ENCODE measurements around the gene GATA5.

GATA5 gene

GRCh38 chr20:62455929-62456328, 19.9 kb downstream of the GATA5 start:
- H3F3A ChIP-seq (ENCODE audit: insufficient read depth, low read length) = no peaks in the 10 kb centered on the region
- no peak overlapping the region for H2AFZ ChIP-seq (ENCODE audit: low read length)
- no peaks in the 10 kb centered on the region for H3K9me3 ChIP-seq (ENCODE audit: low read length)
- H3K9me2 ChIP-seq (ENCODE audit: low read depth, low read length) = no peaks in the 10 kb centered on the region
- no peak overlapping the region for H3K4me3 ChIP-seq (ENCODE audit: low read depth, low read length, poor library complexity, severe bottlenecking)
- TF ChIP-seq, protein P1, sequence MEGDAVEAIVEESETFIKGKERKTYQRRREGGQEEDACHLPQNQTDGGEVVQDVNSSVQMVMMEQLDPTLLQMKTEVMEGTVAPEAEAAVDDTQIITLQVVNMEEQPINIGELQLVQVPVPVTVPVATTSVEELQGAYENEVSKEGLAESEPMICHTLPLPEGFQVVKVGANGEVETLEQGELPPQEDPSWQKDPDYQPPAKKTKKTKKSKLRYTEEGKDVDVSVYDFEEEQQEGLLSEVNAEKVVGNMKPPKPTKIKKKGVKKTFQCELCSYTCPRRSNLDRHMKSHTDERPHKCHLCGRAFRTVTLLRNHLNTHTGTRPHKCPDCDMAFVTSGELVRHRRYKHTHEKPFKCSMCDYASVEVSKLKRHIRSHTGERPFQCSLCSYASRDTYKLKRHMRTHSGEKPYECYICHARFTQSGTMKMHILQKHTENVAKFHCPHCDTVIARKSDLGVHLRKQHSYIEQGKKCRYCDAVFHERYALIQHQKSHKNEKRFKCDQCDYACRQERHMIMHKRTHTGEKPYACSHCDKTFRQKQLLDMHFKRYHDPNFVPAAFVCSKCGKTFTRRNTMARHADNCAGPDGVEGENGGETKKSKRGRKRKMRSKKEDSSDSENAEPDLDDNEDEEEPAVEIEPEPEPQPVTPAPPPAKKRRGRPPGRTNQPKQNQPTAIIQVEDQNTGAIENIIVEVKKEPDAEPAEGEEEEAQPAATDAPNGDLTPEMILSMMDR (IDR thresholded peaks at IDR 0.05; ENCODE audit: low read length) = no peak
- TF ChIP-seq EZH2 (IDR thresholded peaks at IDR 0.05; ENCODE audit: borderline replicate concordance, low read length) = no peak
- H3K27ac ChIP-seq (ENCODE audit: low read depth, low read length, poor library complexity, severe bottlenecking) = no peak overlapping the region
- H3K79me2 ChIP-seq (ENCODE audit: insufficient read depth, low read length) = no peaks in the 10 kb centered on the region
- no peaks in the 10 kb centered on the region for H4K20me1 ChIP-seq (ENCODE audit: insufficient read depth, low read length)
- H3K4me2 ChIP-seq (ENCODE audit: low read length) = no peak overlapping the region
- H3K4me1 ChIP-seq (ENCODE audit: insufficient read depth, low read length, severe bottlenecking) = no peaks in the 10 kb centered on the region
- H3K9ac ChIP-seq (ENCODE audit: low read length) = no peak overlapping the region
- H3K27me3 ChIP-seq (ENCODE audit: insufficient read depth, low read length) = 0 out of 2 replicates have a peak, but pooled peaks cover 5% of the 10 kb centered on the region
- H3K36me3 ChIP-seq (ENCODE audit: insufficient read depth, low read length) = no peaks in the 10 kb centered on the region

GRCh38 chr20:62454904-62455636, 20.7 kb downstream of the GATA5 start:
- 0 out of 2 replicates have a peak, but pooled peaks cover 5% of the 10 kb centered on the region for H3K27me3 ChIP-seq (ENCODE audit: insufficient read depth, low read length)

DNA sequence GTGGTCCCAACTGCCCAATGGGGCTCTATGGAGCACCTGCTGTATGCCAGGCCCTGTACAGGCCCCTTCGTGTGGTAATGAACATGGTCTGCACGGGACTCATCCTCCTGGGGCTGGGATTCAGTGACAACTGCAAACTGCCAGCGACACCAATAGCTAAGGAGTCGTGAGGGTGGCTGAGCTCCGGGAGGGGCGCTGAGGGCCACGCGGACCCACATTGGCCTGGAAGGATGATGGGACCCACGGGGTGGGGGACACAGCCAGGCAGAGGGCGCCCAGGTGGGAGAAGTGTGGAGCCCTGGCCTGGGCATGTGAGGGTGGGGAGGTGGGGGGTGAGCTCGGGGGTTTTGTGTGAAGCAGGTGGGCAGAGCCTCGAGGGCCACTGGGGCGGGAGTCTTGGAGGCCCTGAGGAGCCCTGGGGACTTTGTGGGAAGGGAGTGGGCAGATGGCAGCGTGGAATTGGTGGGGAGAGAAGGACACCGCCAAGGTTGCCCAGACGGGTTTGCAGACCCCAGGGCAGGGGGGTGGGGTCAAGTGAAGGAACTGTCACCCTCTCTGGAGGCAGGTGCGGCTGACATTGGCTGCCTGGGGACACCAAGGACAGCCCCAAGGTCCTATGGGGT, 22.5 kb downstream of the GATA5 start:
- H3F3A ChIP-seq (ENCODE audit: insufficient read depth, low read length) = no peaks in the 10 kb centered on the region
- H3K79me2 ChIP-seq (ENCODE audit: insufficient read depth, low read length) = no peaks in the 10 kb centered on the region
- no peak overlapping the region for H3K4me3 ChIP-seq (ENCODE audit: low read depth, low read length, poor library complexity, severe bottlenecking)
- no peaks in the 10 kb centered on the region for H3K4me1 ChIP-seq (ENCODE audit: insufficient read depth, low read length, severe bottlenecking)
- no peak overlapping the region for H3K9ac ChIP-seq (ENCODE audit: low read length)
- H3K4me2 ChIP-seq (ENCODE audit: low read length) = no peak overlapping the region
- no peak overlapping the region for H2AFZ ChIP-seq (ENCODE audit: low read length)
- no peaks in the 10 kb centered on the region for H3K9me2 ChIP-seq (ENCODE audit: low read depth, low read length)
- no peaks in the 10 kb centered on the region for H3K36me3 ChIP-seq (ENCODE audit: insufficient read depth, low read length)
- no peaks in the 10 kb centered on the region for H4K20me1 ChIP-seq (ENCODE audit: insufficient read depth, low read length)
- H3K27me3 ChIP-seq (ENCODE audit: insufficient read depth, low read length) = 0 out of 2 replicates have a peak, but pooled peaks cover 5% of the 10 kb centered on the region
- no peaks in the 10 kb centered on the region for H3K9me3 ChIP-seq (ENCODE audit: low read length)
- TF ChIP-seq, protein P1 (IDR thresholded peaks at IDR 0.05; ENCODE audit: low read length) = no peak
- TF ChIP-seq EZH2 (IDR thresholded peaks at IDR 0.05; ENCODE audit: borderline replicate concordance, low read length) = no peak
- no peak overlapping the region for H3K27ac ChIP-seq (ENCODE audit: low read depth, low read length, poor library complexity, severe bottlenecking)

More at GRCh38 chr20:62454904-62455636, 20.7 kb downstream of the GATA5 start:
- no peaks in the 10 kb centered on the region for H3K9me3 ChIP-seq (ENCODE audit: low read length)
- no peaks in the 10 kb centered on the region for H3K36me3 ChIP-seq (ENCODE audit: insufficient read depth, low read length)
- TF ChIP-seq, protein P1 (IDR thresholded peaks at IDR 0.05; ENCODE audit: low read length) = no peak
- no peak for TF ChIP-seq EZH2 (IDR thresholded peaks at IDR 0.05; ENCODE audit: borderline replicate concordance, low read length)
- H3F3A ChIP-seq (ENCODE audit: insufficient read depth, low read length) = no peaks in the 10 kb centered on the region
- H3K9ac ChIP-seq (ENCODE audit: low read length) = no peak overlapping the region
- H3K4me3 ChIP-seq (ENCODE audit: low read depth, low read length, poor library complexity, severe bottlenecking) = no peak overlapping the region
- H2AFZ ChIP-seq (ENCODE audit: low read length) = no peak overlapping the region
- H3K4me1 ChIP-seq (ENCODE audit: insufficient read depth, low read length, severe bottlenecking) = no peaks in the 10 kb centered on the region
- H3K9me2 ChIP-seq (ENCODE audit: low read depth, low read length) = no peaks in the 10 kb centered on the region
- H3K4me2 ChIP-seq (ENCODE audit: low read length) = no peak overlapping the region
- H3K27ac ChIP-seq (ENCODE audit: low read depth, low read length, poor library complexity, severe bottlenecking) = no peak overlapping the region
- no peaks in the 10 kb centered on the region for H3K79me2 ChIP-seq (ENCODE audit: insufficient read depth, low read length)
- H4K20me1 ChIP-seq (ENCODE audit: insufficient read depth, low read length) = no peaks in the 10 kb centered on the region
